IMR-90 (cell line): ENCODE measurements around the gene UST. TPM values are rescaled to one million over a fixed set of nuclear protein-coding genes. Genes with fewer than 3 reads are reported as not detected.

Experiments
- ATAC-seq: fragments of 200-7000 bp; cut with Tn5 transposase; 2 replicates; pipeline ENCODE4 v1.9.1; 2020; ENCODE audit warnings: low read depth, mild to moderate bottlenecking, moderate library complexity
- BruUV-seq: library from RNA; stranded (reverse); fragments of 400-500 nt; replicated peaks from 2 replicates; lab custom pipeline; 2021; lab: Mats Ljungman, UMichigan
- CTCF ChIA-PET: fragments of 300-600 bp; formaldehyde crosslinking; extraction: SDS; loops from one replicate; lab custom pipeline; 2021; ENCODE audit warnings: antibody characterized with exemption; lab: Yijun Ruan, JAX
- POLR2A ChIA-PET: fragments of 300-600 bp; sonication (Branson Sonifier 250); formaldehyde crosslinking; loops from one replicate; lab custom pipeline; 2022; ENCODE audit warnings: antibody characterized with exemption; ENCODE audit not compliant: unreplicated experiment; lab: Charles Lee
- DNase-seq: peaks from one replicate; pipeline ENCODE4 v3.0.0; 2013
- H2AFZ ChIP-seq: replicated peaks from 2 replicates; pipeline ENCODE3; 2013; ENCODE audit warnings: low read length, mild to moderate bottlenecking; ENCODE audit not compliant: poor library complexity
- H2AK5ac ChIP-seq: 2 replicates; pipeline ENCODE4 v1.6.1; 2013; ENCODE audit warnings: low read depth, low read length, inconsistent platforms
- H2AK9ac ChIP-seq: replicated peaks from 2 replicates; pipeline ENCODE3; 2013; ENCODE audit warnings: mild to moderate bottlenecking, low read depth, low read length, moderate library complexity; ENCODE audit not compliant: poor library complexity
- H2BK120ac ChIP-seq: 2 replicates; pipeline ENCODE4 v1.6.1; 2013; ENCODE audit warnings: low read depth, low read length, inconsistent platforms
- H2BK15ac ChIP-seq: 3 replicates; pipeline ENCODE4 v1.6.1; 2013; ENCODE audit warnings: low read depth, low read length, inconsistent platforms
- H2BK20ac ChIP-seq: 2 replicates; pipeline ENCODE4 v1.6.1; 2013; ENCODE audit warnings: low read depth, mild to moderate bottlenecking, inconsistent platforms, low read length, moderate library complexity
- H2BK5ac ChIP-seq: 2 replicates; pipeline ENCODE4 v1.6.1; 2013; ENCODE audit warnings: mild to moderate bottlenecking, low read depth, low read length, inconsistent platforms; ENCODE audit not compliant: poor library complexity, severe bottlenecking
- H3K14ac ChIP-seq: replicated peaks from 2 replicates; pipeline ENCODE4 v1.6.1; 2013; ENCODE audit warnings: low read depth, low read length, inconsistent platforms
- H3K18ac ChIP-seq: 2 replicates; pipeline ENCODE4 v1.6.1; 2013; ENCODE audit warnings: low read depth, low read length, control low read depth
- H3K23ac ChIP-seq: 2 replicates; pipeline ENCODE4 v1.6.1; 2013; ENCODE audit warnings: low read depth, low read length, inconsistent platforms
- H3K27ac ChIP-seq: 2 replicates; pipeline ENCODE4 v1.5.1; 2013; ENCODE audit warnings: mild to moderate bottlenecking, control low read depth, low read length; ENCODE audit not compliant: insufficient read depth
- H3K27me3 ChIP-seq: 2 replicates; pipeline ENCODE4 v1.6.1; 2013; ENCODE audit warnings: low read length; ENCODE audit not compliant: control insufficient read depth, insufficient read depth
- H3K36me3 ChIP-seq: 2 replicates; pipeline ENCODE4 v1.6.1; 2013; ENCODE audit warnings: low read length, mixed read lengths; ENCODE audit not compliant: control insufficient read depth, insufficient read depth
- H3K4ac ChIP-seq: 2 replicates; pipeline ENCODE4 v1.6.1; 2013; ENCODE audit warnings: low read depth, low read length, inconsistent platforms
- H3K4me1 ChIP-seq: 2 replicates; pipeline ENCODE4 v1.6.1; 2013; ENCODE audit warnings: low read length, mixed read lengths; ENCODE audit not compliant: control insufficient read depth, insufficient read depth
- H3K4me2 ChIP-seq: 2 replicates; pipeline ENCODE4 v1.6.1; 2013; ENCODE audit warnings: low read depth, mild to moderate bottlenecking, control low read depth, low read length, moderate library complexity
- H3K4me3 ChIP-seq: 2 replicates; pipeline ENCODE4 v1.5.1; 2013; ENCODE audit warnings: low read depth, mild to moderate bottlenecking, control low read depth, low read length, moderate library complexity; ENCODE audit not compliant: insufficient read depth
- H3K56ac ChIP-seq: 2 replicates; pipeline ENCODE4 v1.6.1; 2013; ENCODE audit warnings: low read length, inconsistent platforms; ENCODE audit not compliant: insufficient read depth; ENCODE audit errors: extremely low read depth
- H3K79me1 ChIP-seq, 2 experiments: 2 replicates each; pipeline ENCODE4 v1.6.1; 2013; ENCODE audit warnings: low read length in 2 of 2, inconsistent platforms in 1 of 2, low read depth in 1 of 2
- H3K9ac ChIP-seq: 2 replicates; pipeline ENCODE4 v1.6.1; 2013; ENCODE audit warnings: low read depth, low read length, control low read depth
- H3K9me1 ChIP-seq: 2 replicates; pipeline ENCODE4 v1.6.1; 2013; ENCODE audit warnings: low read length, inconsistent platforms; ENCODE audit not compliant: insufficient read depth
- H3K9me3 ChIP-seq: 2 replicates; pipeline ENCODE4 v1.6.1; 2013; ENCODE audit warnings: low read length; ENCODE audit not compliant: control insufficient read depth, insufficient read depth
- H4K20me1 ChIP-seq: 2 replicates; pipeline ENCODE4 v1.6.1; 2013; ENCODE audit warnings: low read length, inconsistent platforms; ENCODE audit not compliant: insufficient read depth
- H4K5ac ChIP-seq: 2 replicates; pipeline ENCODE4 v1.6.1; 2013; ENCODE audit warnings: mild to moderate bottlenecking, low read depth, low read length, control low read depth
- H4K8ac ChIP-seq, 2 experiments: 2 replicates each; pipeline ENCODE4 v1.6.1; 2013; ENCODE audit warnings: low read depth in 2 of 2, low read length in 2 of 2, control low read depth in 1 of 2, inconsistent platforms in 1 of 2
- H4K91ac ChIP-seq: 2 replicates; pipeline ENCODE4 v1.6.1; 2013; ENCODE audit warnings: low read depth, low read length, inconsistent platforms; ENCODE audit not compliant: insufficient read depth
- CHD1 ChIP-seq: IDR thresholded peaks from 2 replicates; pipeline ENCODE4 v1.6.1; 2012; ENCODE audit warnings: low read depth, low read length, improper control_type of control experiment
- CTCF ChIP-seq: conservative IDR thresholded peaks from 2 replicates; pipeline ENCODE4 v1.5.1; 2012; ENCODE audit warnings: mild to moderate bottlenecking, low read depth, low read length, improper control_type of control experiment
- ELK1 ChIP-seq: fragments of 150-350 bp; IDR thresholded peaks from 2 replicates; pipeline ENCODE4 v1.6.1; 2016; ENCODE audit warnings: low read depth, mild to moderate bottlenecking, low read length, moderate library complexity, borderline replicate concordance
- MAZ ChIP-seq: IDR thresholded peaks from 2 replicates; pipeline ENCODE4 v1.6.1; 2012; ENCODE audit warnings: low read depth, mild to moderate bottlenecking, low read length, improper control_type of control experiment, moderate library complexity, borderline replicate concordance
- MXI1 ChIP-seq: IDR thresholded peaks from 2 replicates; pipeline ENCODE4 v1.6.1; 2012; ENCODE audit warnings: low read depth, mild to moderate bottlenecking, low read length, moderate library complexity, borderline replicate concordance
- POLR2A ChIP-seq: IDR thresholded peaks from 2 replicates; pipeline ENCODE4 v1.6.1; 2012; ENCODE audit warnings: mild to moderate bottlenecking, low read depth, low read length
- RAD21 ChIP-seq: IDR thresholded peaks from 2 replicates; pipeline ENCODE4 v1.6.1; 2012; ENCODE audit warnings: low read length, improper control_type of control experiment
- RCOR1 ChIP-seq: IDR thresholded peaks from 2 replicates; pipeline ENCODE4 v1.6.1; 2012; ENCODE audit warnings: mild to moderate bottlenecking, low read length, improper control_type of control experiment; ENCODE audit not compliant: insufficient replicate concordance
- SMC3 ChIP-seq: fragments of 150-350 bp; IDR thresholded peaks from 2 replicates; pipeline ENCODE4 v1.6.1; 2016; ENCODE audit warnings: low read depth, mild to moderate bottlenecking, antibody characterized with exemption, low read length, moderate library complexity
- WGBS, 2 experiments: methylation state at CpG; one replicate each; pipeline versions ENCODE4 v1.1.5 to v1.1.7; 2013; ENCODE audit warnings: missing lambda C conversion rate in 2 of 2; ENCODE audit not compliant: insufficient read length in 1 of 2; ENCODE audit errors: extremely low coverage in 2 of 2; 5-methylcytosine and 5-hydroxymethylcytosine counted together
- dilution Hi-C: fragments of 300-500 bp; cut with HindIII; formaldehyde crosslinking; loops from one replicate; pipeline ENCODE4 v1.14.3; 2018; ENCODE audit warnings: low sequenced_read_pairs; ENCODE audit not compliant: unreplicated experiment
- in situ Hi-C: fragments of 300-500 bp; cut with MboI; formaldehyde crosslinking; loops from 3 replicates; pipeline ENCODE4 v1.14.3; 2019; ENCODE audit warnings: low sequenced_read_pairs, inconsistent platforms, mixed read lengths
- intact Hi-C: fragments of 100-400 bp; cut with micrococcal nuclease; formaldehyde crosslinking; loops from 2 replicates; pipeline ENCODE4 v1.10.0; 2022
- polyA plus RNA-seq, 3 experiments: library from polyadenylated mRNA; depleted of rRNA; stranded (reverse); fragments of >200 nt; gene quantifications; 2 replicates each; pipeline ENCODE4 v1.2.3, GENCODE V29; 2012; ENCODE audit warnings: low replicate concordance in 1 of 3
- total RNA-seq: library from RNA; depleted of rRNA; stranded (reverse); fragments of >200 nt; gene quantifications from 2 replicates; pipeline ENCODE4 v1.2.3, GENCODE V29; 2012

UST gene
- total and polyA plus RNA-seq, 2 of the 4 experiments (the other 2 are of a cell fraction), result 7.7 to 13.8 TPM

- ATAC-seq (no peak), DNase-seq (no peak)
- H3K27me3 ChIP-seq, result no peaks in the 10 kb centered on the region
- no peak overlapping the region for H3K14ac ChIP-seq
- peaks cover 19% of the 10 kb centered on the region for H3K4me1 ChIP-seq
- CTCF ChIA-PET, result no interaction called here
- no peak overlapping the region for H2BK20ac ChIP-seq
- no peak overlapping the region for H3K4me3 ChIP-seq
- in situ Hi-C loops (no loop called here), intact Hi-C loops (no loop called here), dilution Hi-C loops (no loop called here)
- H3K9me3 ChIP-seq, result no peaks in the 10 kb centered on the region
- no peak overlapping the region for H2BK5ac ChIP-seq
- H2AFZ ChIP-seq, result no peak overlapping the region
- no peak overlapping the region for H3K18ac ChIP-seq
- H4K20me1 ChIP-seq, result no peaks in the 10 kb centered on the region; the same call in 1 of the 2 replicates
- H2AK9ac ChIP-seq, result no peak overlapping the region
- H3K4ac ChIP-seq, result no peak overlapping the region
- no peak overlapping the region for H2AK5ac ChIP-seq
- no peak for TF ChIP-seq CTCF
- TF ChIP-seq MAZ, result no peak
- no peak for TF ChIP-seq RAD21
- no peak for TF ChIP-seq RCOR1
- no peak for TF ChIP-seq POLR2A
- no peak for TF ChIP-seq CHD1
- no peak for TF ChIP-seq SMC3
- TF ChIP-seq ELK1, result no peak
- TF ChIP-seq MXI1, result no peak
- H3K9me1 ChIP-seq, result peaks cover 7% of the 10 kb centered on the region
- no peak overlapping the region for H4K5ac ChIP-seq
- 38% methylated on average over 2 of the region's 9 CpGs; no CpG with 5 or more reads in 1 of the 2 experiments for WGBS, 2 experiments
- no peak overlapping the region for H3K4me2 ChIP-seq
- H3K56ac ChIP-seq, result no peak overlapping the region
- no peak overlapping the region for H4K8ac ChIP-seq
- no peaks in the 10 kb centered on the region for H3K79me1 ChIP-seq
- H2BK15ac ChIP-seq, result no peak overlapping the region
- H3K23ac ChIP-seq, result no peak overlapping the region
- no peak overlapping the region for H4K91ac ChIP-seq
- no peak overlapping the region for H3K27ac ChIP-seq
- H3K36me3 ChIP-seq, result peaks cover 2% of the 10 kb centered on the region; the same call in 1 of the 2 replicates
- POLR2A ChIA-PET, result no interaction called here
- H3K9ac ChIP-seq, result no peak overlapping the region
- BruUV-seq, result no TSS peak
- no peak overlapping the region for H2BK120ac ChIP-seq
These were observed 218.5 kb downstream of the UST start for GRCh38 chr6:148965287-148965686.
